Brain microvascular endothelial cell (primary cell): ENCODE results near the gene LRRC32.
A peak's percentile ranks its signal among the peaks of the same experiment; 100 is the strongest.
"Not testable (repeated sequence)": the region's sequence is repeated elsewhere in the genome, so short reads cannot be mapped to it uniquely, and the experiment has no call there.

Source experiments
- DNase-seq: peaks from one replicate; pipeline ENCODE4 v3.0.0-alpha.2; 2020
- H3K27ac ChIP-seq: fragments of 250-450 bp; sonication (Bioruptor Pico); 2 replicates; pipeline ENCODE4 v1.5.1; 2020; ENCODE audit warnings: mild to moderate bottlenecking, moderate library complexity
- H3K27me3 ChIP-seq: fragments of 250-450 bp; sonication (Bioruptor Pico); replicated peaks from 2 replicates; pipeline ENCODE4 v1.5.1; 2020; ENCODE audit warnings: mild to moderate bottlenecking
- H3K36me3 ChIP-seq: fragments of 250-450 bp; sonication (Bioruptor Pico); replicated peaks from 2 replicates; pipeline ENCODE4 v1.5.1; 2020; ENCODE audit warnings: mild to moderate bottlenecking
- H3K4me3 ChIP-seq: 2 replicates; pipeline ENCODE4 v1.5.1; 2011; ENCODE audit warnings: low read depth, mild to moderate bottlenecking, control low read depth, low read length, moderate library complexity
- in situ Hi-C: cut with HindIII; loops from 2 replicates; pipeline ENCODE4 v1.10.0; 2017; ENCODE audit warnings: low sequenced_read_pairs, low pct_ligation_motif_present
- TF ChIP-seq, protein P1 (sequence below): IDR thresholded peaks from 2 replicates; pipeline ENCODE4 v1.5.1; 2011; ENCODE audit warnings: low read depth, mild to moderate bottlenecking, moderate library complexity, low read length, control low read depth, inconsistent platforms; ENCODE audit errors: missing control alignments

The LRRC32 gene

DNA sequence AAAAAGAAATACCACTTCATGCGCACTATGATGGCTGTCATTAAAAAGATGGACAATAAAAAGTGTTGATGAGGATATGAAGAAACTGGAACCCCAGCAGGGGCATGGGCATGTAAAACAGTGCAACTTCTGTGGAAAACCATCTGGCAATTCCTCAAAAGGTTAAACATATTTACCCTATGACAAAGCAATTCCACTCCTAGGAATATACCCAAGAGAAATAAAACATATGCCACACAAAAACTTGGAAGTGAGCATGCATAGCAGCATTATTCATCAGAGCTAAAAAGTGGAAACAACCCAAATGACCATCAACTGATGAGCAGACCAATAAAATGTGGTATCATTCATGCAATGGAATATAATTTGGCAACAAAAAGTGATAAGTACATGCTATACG, 50.1 kb downstream of the LRRC32 start:
- Histone ChIP-seq H3K27me3 (no peaks in the 10 kb centered on the region), H3K4me3 (no peak overlapping the region), H3K27ac (peak overlapping the region; percentile 43), H3K36me3 (no peaks in the 10 kb centered on the region)
- in situ Hi-C loops, result no loop called here
- TF ChIP-seq, protein P1, sequence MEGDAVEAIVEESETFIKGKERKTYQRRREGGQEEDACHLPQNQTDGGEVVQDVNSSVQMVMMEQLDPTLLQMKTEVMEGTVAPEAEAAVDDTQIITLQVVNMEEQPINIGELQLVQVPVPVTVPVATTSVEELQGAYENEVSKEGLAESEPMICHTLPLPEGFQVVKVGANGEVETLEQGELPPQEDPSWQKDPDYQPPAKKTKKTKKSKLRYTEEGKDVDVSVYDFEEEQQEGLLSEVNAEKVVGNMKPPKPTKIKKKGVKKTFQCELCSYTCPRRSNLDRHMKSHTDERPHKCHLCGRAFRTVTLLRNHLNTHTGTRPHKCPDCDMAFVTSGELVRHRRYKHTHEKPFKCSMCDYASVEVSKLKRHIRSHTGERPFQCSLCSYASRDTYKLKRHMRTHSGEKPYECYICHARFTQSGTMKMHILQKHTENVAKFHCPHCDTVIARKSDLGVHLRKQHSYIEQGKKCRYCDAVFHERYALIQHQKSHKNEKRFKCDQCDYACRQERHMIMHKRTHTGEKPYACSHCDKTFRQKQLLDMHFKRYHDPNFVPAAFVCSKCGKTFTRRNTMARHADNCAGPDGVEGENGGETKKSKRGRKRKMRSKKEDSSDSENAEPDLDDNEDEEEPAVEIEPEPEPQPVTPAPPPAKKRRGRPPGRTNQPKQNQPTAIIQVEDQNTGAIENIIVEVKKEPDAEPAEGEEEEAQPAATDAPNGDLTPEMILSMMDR, result no peak
- DNase-seq, result peak; percentile 62

DNA sequence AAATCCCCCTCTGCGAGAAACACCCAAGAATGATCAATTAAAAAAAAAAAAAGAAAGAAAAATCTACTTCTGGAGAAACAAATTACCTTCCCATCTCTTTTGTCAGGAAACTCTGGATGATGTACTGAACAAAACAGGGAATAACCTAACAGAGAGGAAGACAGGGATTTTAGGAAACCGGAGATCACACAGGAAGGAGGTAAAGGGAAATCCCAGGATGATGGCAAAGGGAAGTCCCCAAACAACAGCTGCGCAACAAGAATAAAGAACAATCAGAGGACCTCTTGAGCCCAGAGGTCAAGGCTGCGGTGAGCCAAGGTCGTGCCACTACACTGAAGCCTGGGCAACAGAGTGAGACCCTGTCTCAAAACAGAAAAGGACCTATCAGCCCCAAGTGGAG, 50.7 kb downstream of the LRRC32 start:
- H3K36me3 ChIP-seq, H3K4me3 ChIP-seq, H3K27me3 ChIP-seq, DNase-seq, H3K27ac ChIP-seq, in situ Hi-C loops: not testable (repeated sequence)

DNA sequence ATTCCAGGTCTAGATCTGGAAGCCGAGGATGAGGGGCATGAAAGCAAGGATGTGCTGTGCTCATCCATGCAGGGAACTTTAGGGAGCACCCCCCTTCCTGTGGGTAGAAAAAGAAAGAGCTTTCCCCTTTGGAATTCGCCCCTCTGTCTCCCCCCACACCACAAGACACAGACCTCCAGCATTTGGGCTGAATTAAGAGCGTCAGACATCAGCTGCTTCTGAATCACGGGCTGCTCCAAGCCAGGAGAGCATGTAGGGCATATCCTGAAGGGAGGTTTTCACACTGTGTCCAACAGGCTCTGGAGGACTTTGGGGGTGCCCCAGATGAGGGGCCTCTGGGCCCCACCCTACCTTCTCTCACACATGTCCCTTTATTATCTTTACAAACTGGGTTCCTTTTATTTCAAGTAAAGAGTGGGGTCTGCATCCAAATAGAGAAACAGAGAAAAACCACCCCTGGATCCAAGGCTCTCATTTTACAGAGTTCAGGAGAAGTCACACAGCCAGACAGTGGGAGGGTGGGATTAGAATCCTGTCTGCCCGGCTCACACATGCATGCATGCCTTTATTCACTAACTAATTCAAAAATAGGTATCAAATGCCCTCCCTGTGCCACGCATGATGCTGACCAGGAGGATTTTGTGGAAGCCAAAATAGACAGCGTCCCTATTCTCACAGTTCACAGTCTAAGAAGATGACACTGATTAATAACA, 52.8 kb downstream of the LRRC32 start:
- TF ChIP-seq, protein P1, result no peak
- Histone ChIP-seq H3K36me3 (no peaks in the 10 kb centered on the region), H3K27ac (peak overlapping the region; percentile 41), H3K27me3 (no peaks in the 10 kb centered on the region), H3K4me3 (no peak overlapping the region)
- in situ Hi-C loops, result no loop called here
- peak; percentile 55 for DNase-seq

DNA sequence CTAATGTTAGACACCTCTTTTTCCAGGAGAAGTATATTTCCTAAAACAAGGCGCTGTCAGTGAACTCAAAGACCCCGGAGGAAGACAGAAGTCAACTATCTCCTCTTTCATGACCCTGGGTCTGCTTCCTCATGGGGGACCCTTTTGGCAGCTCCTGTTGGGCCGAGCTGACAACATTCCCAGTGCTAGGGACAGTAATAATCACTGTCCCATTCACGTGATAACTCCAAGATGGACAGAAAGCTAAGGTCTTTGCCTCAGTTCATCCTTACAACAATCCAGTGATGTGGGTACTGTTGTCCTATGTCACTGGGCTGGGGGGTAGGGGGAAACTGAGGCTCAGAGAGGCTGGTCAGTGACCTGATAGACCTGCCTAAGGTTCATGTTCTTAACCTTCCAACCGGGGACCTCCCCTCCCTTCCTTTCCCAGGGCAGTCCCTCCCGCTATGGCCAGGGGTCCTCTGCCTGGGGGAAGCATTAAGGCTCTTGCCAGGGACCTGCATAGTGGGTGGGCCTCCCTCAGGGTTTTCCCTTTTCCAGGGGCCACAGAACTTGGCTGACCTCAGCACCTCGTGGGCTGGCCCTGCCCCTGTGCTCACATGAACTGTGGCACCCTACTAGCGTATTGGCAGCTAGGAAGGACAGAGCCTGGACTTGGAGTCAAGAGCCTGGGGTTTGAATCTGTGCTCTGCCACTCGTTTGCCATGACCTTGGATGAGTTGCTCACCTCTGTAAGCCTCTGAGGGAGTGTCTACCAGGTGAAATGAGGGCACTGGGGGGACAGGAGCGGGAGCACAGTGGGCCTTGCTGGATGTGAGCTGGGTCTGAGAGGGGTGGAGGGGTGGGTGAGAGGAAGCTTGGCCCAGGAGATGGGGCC, 53.6 kb downstream of the LRRC32 start:
- in situ Hi-C loops, result no loop called here
- TF ChIP-seq, protein P1, result no peak
- DNase-seq, result no peak
- no peaks in the 10 kb centered on the region for H3K36me3 ChIP-seq
- H3K27ac ChIP-seq, result peak overlapping the region; percentile 41
- no peaks in the 10 kb centered on the region for H3K27me3 ChIP-seq
- H3K4me3 ChIP-seq, result no peak overlapping the region

DNA sequence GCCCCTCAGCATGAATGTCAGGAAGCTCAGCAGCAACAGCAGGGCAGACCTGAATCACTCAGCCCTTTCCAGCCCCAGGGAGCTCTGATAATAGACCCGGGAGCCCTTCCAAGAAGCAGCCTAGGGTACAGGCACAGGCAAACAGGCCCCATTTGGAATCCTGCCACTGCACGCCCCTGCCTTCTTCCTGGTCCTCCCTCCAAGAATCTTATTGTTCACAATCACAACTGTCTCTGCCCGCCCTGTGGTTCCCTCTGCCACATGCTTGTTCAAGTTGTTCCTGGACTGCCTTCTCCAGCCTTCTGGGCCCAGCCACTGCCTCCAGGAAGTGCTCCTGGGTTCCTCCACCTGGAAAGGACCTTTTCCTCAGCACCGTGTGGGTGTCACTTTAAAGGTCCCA, 54.6 kb downstream of the LRRC32 start:
- in situ Hi-C loops, result no loop called here
- peak overlapping the region; percentile 11 for H3K27ac ChIP-seq

More for the DNA sequence above, 54.6 kb downstream of the LRRC32 start:
- Histone ChIP-seq H3K36me3 (no peaks in the 10 kb centered on the region), H3K27me3 (no peaks in the 10 kb centered on the region), H3K4me3 (no peak overlapping the region)
- TF ChIP-seq, protein P1, result no peak
- peak; percentile 53 for DNase-seq
